ENCODE data around the gene GEMIN2.
"Not testable (repeated sequence)": the region's sequence is repeated elsewhere in the genome, so short reads cannot be mapped to it uniquely, and the experiment has no call there.

GEMIN2 gene, protein sequence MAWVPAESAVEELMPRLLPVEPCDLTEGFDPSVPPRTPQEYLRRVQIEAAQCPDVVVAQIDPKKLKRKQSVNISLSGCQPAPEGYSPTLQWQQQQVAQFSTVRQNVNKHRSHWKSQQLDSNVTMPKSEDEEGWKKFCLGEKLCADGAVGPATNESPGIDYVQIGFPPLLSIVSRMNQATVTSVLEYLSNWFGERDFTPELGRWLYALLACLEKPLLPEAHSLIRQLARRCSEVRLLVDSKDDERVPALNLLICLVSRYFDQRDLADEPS

DNA sequence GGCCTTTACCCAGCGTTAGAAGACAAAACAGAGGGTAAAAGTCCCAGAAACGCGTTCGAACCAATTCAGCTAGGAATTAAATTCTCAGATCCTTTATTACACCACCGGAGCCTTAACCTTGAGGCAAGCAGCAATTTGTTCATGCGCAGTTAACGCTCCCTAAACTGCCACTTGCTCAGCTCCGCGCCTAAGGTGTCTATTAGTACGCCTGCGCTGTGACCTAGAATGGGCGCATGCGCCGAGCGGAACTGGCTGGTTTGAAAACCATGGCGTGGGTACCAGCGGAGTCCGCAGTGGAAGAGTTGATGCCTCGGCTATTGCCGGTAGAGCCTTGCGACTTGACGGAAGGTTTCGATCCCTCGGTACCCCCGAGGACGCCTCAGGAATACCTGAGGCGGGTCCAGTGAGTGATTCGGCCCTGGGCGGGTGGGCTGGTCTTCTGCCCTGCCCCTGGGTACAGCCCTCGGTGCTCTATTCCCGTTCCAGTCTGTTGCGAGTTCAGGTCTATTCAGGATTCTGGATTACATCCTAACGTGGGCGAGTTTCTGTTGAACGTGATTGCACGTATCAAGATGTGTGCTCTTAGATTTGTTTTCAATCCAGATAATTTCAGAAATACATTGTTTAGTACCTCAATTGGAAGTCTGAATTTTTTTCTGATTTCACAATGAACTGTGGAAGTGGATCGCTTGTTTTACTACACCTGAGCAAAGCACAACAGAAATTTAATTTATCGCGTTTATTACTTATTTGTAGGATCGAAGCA lies at the start of gene GEMIN2:
TSS of gene GEMIN2 (plus strand) at position 251 of the 766 bp plus-strand sequence. CDS start at position 267, 16 bp downstream.
- DNase-seq (ENCODE audit: insufficient read length, low spot score) = peak; percentile 79
- TF ChIP-seq POLR2A (IDR thresholded peaks at IDR 0.05; ENCODE audit: low read depth, low read length) = peak; percentile 83
- peak; percentile 96 for FAIRE-seq

DNA sequence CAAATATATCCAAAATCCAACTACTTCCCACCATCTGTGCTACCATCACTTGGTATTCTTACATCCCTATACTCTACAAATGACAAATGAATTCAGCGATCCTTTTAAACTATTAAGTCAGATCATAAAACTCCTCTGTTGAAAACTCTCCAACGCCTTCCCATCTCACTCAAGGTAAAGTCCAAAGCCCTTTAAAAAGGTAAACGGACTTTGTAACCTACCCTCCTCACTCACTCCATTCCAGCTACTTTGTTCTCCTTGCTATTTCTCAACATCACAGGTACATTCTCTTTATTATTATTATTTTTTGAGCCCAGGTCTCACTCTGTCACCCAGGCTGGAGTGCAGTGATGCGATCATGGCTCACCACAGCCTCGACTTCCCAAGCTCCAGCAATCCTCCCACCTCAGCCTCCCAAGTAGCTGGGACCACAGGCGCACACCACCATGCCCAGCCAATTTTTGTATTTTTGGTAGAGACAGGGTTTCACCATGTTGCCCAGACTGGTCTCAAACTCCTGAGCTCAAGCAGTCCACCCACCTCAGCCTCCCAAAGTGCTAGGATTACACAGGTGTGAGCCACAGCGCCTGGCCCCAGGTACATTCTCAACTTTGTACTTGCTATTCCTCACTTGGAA lies 44.8 kb upstream of the GEMIN2 start:
- FAIRE-seq; DNase-seq (ENCODE audit: insufficient read length, low spot score): not testable (repeated sequence)

DNA sequence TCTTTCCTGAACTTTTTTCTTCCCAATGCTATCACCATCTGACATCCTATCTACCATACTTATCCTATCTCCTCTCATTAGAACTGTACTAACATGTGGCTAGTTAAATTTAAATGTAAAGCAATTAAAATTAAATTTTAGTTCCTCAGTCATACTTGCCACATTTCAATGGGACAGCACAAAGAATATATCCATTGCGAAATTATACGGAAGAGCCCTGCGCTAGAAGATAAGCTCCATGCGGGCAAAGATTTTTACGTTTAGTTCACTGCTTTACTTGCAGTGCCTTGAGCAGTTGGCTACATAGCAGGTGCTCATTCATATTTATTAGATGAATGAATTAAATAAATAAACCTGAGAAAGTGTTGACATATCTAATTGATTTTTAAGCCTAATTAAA lies 44.2 kb upstream of the GEMIN2 start:
- DNase-seq (ENCODE audit: insufficient read length, low spot score) = no peak
- FAIRE-seq = no peak
- no peak for TF ChIP-seq POLR2A (IDR thresholded peaks at IDR 0.05; ENCODE audit: low read depth, low read length)

- no peak for DNase-seq (ENCODE audit: insufficient read length, low spot score)
- TF ChIP-seq POLR2A (IDR thresholded peaks at IDR 0.05; ENCODE audit: low read depth, low read length) = no peak
- FAIRE-seq = no peak
Observed at GRCh38 chr14:39071096-39071495, 43.0 kb upstream of the GEMIN2 start.

DNA sequence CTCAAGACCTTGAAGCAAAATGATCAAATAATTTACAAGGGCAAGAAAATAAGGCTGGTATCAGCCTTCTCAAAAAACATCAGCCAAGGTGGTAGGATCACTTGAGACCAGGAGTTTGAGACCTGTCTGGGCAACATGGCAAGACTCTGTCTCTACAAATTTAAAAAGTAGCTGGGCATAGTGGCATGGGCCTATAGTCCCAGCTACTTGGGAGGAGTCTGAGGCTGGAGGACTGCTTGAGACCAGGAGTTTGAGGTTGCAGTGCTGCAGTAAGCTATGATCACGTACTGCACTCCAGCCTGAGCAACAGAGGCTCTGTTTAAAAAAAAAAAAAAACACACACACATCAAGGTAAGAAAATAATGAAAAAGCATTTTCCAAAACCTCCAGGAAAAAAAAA lies 33.2 kb upstream of the GEMIN2 start:
- no peak for FAIRE-seq
- TF ChIP-seq POLR2A (IDR thresholded peaks at IDR 0.05; ENCODE audit: low read depth, low read length) = no peak
- DNase-seq (ENCODE audit: insufficient read length, low spot score) = no peak

DNA sequence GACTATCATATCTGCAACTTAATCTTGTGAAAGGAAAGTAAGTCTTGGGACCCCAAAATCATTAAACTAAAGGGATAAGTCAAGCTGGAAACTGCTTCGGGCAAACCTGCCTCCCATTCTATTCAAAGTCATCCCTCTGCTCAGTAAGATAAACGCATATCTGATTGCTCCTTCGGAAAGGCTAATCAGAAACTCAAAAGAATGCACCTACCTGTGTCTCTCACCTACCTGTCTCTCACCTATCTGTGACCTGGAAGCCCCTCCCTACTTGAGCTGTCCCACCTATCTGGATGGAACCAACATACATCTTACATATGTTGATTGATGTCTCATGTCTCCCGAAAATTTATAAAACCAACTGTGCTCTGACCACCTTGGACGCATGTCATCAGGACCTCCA lies 31.0 kb upstream of the GEMIN2 start:
- FAIRE-seq = no peak
- no peak for DNase-seq (ENCODE audit: insufficient read length, low spot score)
- no peak for TF ChIP-seq POLR2A (IDR thresholded peaks at IDR 0.05; ENCODE audit: low read depth, low read length)

GRCh38 chr14:39085933-39086332 lies 28.2 kb upstream of the GEMIN2 start:
- DNase-seq (ENCODE audit: insufficient read length, low spot score) = no peak
- no peak for TF ChIP-seq POLR2A (IDR thresholded peaks at IDR 0.05; ENCODE audit: low read depth, low read length)
- FAIRE-seq = no peak

GRCh38 chr14:39087493-39087892 lies 26.6 kb upstream of the GEMIN2 start:
- no peak for FAIRE-seq
- TF ChIP-seq POLR2A (IDR thresholded peaks at IDR 0.05; ENCODE audit: low read depth, low read length) = no peak
- DNase-seq (ENCODE audit: insufficient read length, low spot score) = no peak

DNA sequence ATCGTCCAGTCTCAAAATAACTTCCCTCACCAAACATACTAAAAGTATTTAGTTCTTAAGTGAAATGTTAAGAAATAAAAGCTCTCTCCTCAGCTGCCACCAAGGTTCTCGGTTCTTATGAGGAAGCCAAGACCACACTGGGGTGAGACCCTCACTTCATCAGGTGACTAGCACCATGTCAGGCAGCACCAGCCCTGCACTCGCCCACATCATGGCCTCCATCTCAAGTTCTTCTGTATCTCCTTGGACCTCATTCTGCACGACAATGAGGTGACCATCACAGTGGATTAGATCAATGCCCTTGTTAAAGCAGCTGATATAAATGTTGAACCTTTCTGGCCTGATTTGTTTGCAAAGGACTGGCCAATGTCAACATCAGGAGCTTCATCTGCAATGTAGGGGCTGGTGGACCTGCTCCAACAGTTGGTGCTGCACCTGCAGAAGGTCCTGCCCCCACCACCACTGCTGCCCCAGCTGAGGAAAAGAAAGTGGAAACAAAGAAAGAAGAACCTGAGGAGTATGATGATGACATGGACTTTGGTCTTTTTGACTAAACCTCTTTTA lies 23.5 kb upstream of the GEMIN2 start:
- DNase-seq (ENCODE audit: insufficient read length, low spot score) = no peak
- no peak for FAIRE-seq
- no peak for TF ChIP-seq POLR2A (IDR thresholded peaks at IDR 0.05; ENCODE audit: low read depth, low read length)

GRCh38 chr14:39091716-39092115 lies 22.4 kb upstream of the GEMIN2 start:
- TF ChIP-seq POLR2A (IDR thresholded peaks at IDR 0.05; ENCODE audit: low read depth, low read length) = no peak
- FAIRE-seq (no peak), DNase-seq (ENCODE audit: insufficient read length, low spot score) (no peak)

DNA sequence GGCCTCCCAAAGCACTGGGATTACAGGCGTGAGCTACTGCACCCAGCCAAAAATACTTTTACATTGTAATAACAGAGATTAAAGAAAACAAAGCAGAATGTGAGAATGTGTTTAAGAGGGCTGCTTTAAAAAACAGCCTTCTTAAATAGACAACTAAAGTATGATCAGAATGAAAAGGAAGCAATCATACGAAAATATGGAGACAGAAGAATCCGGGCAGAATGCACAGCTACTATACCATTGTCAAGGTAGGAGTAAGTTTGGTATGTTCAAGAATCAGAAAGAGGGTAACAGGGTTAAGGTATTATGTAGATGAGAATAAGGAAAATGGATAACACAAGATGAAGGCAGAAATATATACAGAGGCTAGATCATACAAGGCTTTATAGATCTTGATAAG lies 19.6 kb upstream of the GEMIN2 start:
- DNase-seq (ENCODE audit: insufficient read length, low spot score) (no peak), FAIRE-seq (no peak)
- TF ChIP-seq POLR2A (IDR thresholded peaks at IDR 0.05; ENCODE audit: low read depth, low read length) = no peak

DNA sequence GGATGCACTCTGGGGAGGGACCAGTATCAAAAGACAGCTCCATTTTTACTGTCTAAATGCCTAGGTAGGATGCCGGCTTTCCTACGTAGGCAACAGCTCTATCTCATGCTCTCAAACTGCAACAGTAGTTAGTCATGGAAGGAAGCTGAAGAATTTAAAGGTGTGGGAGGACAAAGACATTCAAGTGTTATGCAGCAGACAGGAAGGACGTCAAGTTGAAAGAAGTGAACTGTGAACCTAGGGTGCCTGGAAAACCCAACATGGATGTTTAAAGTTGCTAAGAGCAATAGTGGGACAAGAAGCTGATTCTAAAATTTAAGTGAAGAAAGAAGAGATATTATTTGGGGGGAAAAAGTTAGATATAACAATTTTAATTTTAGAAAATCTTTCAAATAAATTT lies 17.0 kb upstream of the GEMIN2 start:
- FAIRE-seq (no peak), DNase-seq (ENCODE audit: insufficient read length, low spot score) (no peak)
- no peak for TF ChIP-seq POLR2A (IDR thresholded peaks at IDR 0.05; ENCODE audit: low read depth, low read length)

DNA sequence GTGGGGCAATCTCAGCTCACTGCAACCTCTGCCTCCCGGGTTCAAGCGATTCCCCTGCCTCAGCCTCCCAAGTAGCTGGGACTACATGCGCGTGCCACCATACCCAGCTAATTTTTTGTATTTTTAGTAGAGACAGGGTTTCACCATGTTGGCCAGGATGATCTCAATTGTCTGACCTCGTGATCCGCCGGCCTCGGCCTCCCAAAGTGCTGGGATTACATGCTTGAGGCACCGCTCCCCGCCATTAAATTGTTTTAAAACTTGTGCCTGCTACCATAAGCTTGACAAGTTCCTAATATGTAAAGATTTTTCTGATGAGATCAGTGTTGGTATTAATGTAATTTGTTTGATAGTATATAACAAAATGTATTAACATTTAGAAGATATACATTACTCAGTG lies 14.9 kb upstream of the GEMIN2 start:
- FAIRE-seq; DNase-seq (ENCODE audit: insufficient read length, low spot score): not testable (repeated sequence)

GRCh38 chr14:39099748-39100147 lies 14.4 kb upstream of the GEMIN2 start:
- no peak for DNase-seq (ENCODE audit: insufficient read length, low spot score)
- TF ChIP-seq POLR2A (IDR thresholded peaks at IDR 0.05; ENCODE audit: low read depth, low read length) = no peak
- FAIRE-seq = no peak
